HG03442 (cell line): Measurements from ENCODE around the gene ZDHHC3.
"Not testable (repeated sequence)": the region's sequence is repeated elsewhere in the genome, so short reads cannot be mapped to it uniquely, and the experiment has no call there.

Experiments
- ATAC-seq: cut with Tn5 transposase; IDR thresholded peaks from one replicate; pipeline ENCODE4 v1.9.1; 2021; ENCODE audit warnings: mild to moderate bottlenecking, moderate library complexity; ENCODE audit not compliant: unreplicated experiment

Gene ZDHHC3

GRCh38 chr3:44966795-44967278 lies 9.1 kb downstream of the ZDHHC3 start:
- no peak for ATAC-seq

GRCh38 chr3:44965165-44965564 lies 10.8 kb downstream of the ZDHHC3 start:
- ATAC-seq: no peak

- no peak for ATAC-seq
Observed at GRCh38 chr3:44963571-44964325, 12.2 kb downstream of the ZDHHC3 start.

GRCh38 chr3:44962621-44963393 lies 13.2 kb downstream of the ZDHHC3 start:
- no peak for ATAC-seq

- ATAC-seq: no peak
Observed at GRCh38 chr3:44961888-44962287, 14.1 kb downstream of the ZDHHC3 start.

- peak; percentile 43 for ATAC-seq
Observed at GRCh38 chr3:44960387-44961026, 15.5 kb downstream of the ZDHHC3 start.

- no peak for ATAC-seq
Observed at GRCh38 chr3:44958386-44958785, 17.6 kb downstream of the ZDHHC3 start.

- ATAC-seq: no peak
Observed at GRCh38 chr3:44957986-44958385, 18.0 kb downstream of the ZDHHC3 start.

GRCh38 chr3:44955917-44956316 lies 20.1 kb downstream of the ZDHHC3 start:
- no peak for ATAC-seq

- peak; percentile 67 for ATAC-seq
Observed at GRCh38 chr3:44954962-44955361, 21.0 kb downstream of the ZDHHC3 start.

GRCh38 chr3:44954304-44954703 lies 21.7 kb downstream of the ZDHHC3 start:
- no peak for ATAC-seq

- ATAC-seq: no peak
Observed at GRCh38 chr3:44952689-44953088, 23.3 kb downstream of the ZDHHC3 start.

GRCh38 chr3:44950275-44950734 lies 25.7 kb downstream of the ZDHHC3 start:
- no peak for ATAC-seq

- ATAC-seq: not testable (repeated sequence)
Observed at GRCh38 chr3:44949770-44950169, 26.2 kb downstream of the ZDHHC3 start.

- no peak for ATAC-seq
Observed at GRCh38 chr3:44948239-44948638, 27.7 kb downstream of the ZDHHC3 start.

GRCh38 chr3:44942202-44942921 lies 33.6 kb downstream of the ZDHHC3 start:
- ATAC-seq: no peak

GRCh38 chr3:44939581-44940036 lies 36.4 kb downstream of the ZDHHC3 start:
- no peak for ATAC-seq

GRCh38 chr3:44932986-44933944 lies 42.7 kb downstream of the ZDHHC3 start:
- ATAC-seq: no peak

GRCh38 chr3:44932271-44932670 lies 43.7 kb downstream of the ZDHHC3 start:
- ATAC-seq: no peak

GRCh38 chr3:44931791-44932190 lies 44.2 kb downstream of the ZDHHC3 start:
- no peak for ATAC-seq
